Left lung (tissue), 10 donors: Measurements from ENCODE around the gene ETV3L. TPM values are rescaled to one million over a fixed set of nuclear protein-coding genes. Genes with fewer than 3 reads are reported as not detected.
"Not testable (repeated sequence)": the region's sequence is repeated elsewhere in the genome, so short reads cannot be mapped to it uniquely, and the experiment has no call there.

ENCODE experiments used
- ATAC-seq: fragments of 200-7000 bp; cut with Tn5 transposase; one replicate; pipeline ENCODE4 v1.9.1; 2020; ENCODE audit warnings: moderate library complexity
- DNase-seq, 4 donors: peaks; one replicate each; pipeline ENCODE4 v3.0.0-alpha.2; 2013 to 2020
- H3K27ac ChIP-seq, 2 donors: fragments of 200-600 bp; sonication (generic) in 1 of 2; one replicate each; pipeline versions ENCODE4 v1.5.0 to v1.8.0; 2020 to 2021
- H3K27me3 ChIP-seq, 2 donors: fragments of 200-600 bp; sonication (generic) in 1 of 2; one replicate each; pipeline versions ENCODE4 v1.5.0 to v1.8.0; 2020 to 2021
- H3K36me3 ChIP-seq, 2 donors: fragments of 200-600 bp; sonication (generic) in 1 of 2; one replicate each; pipeline versions ENCODE4 v1.5.0 to v1.8.0; 2020 to 2021
- H3K4me1 ChIP-seq, 2 donors: fragments of 200-600 bp; one replicate each; pipeline ENCODE4 v1.8.0; 2021
- H3K4me3 ChIP-seq, 2 donors: fragments of 200-600 bp; sonication (generic) in 1 of 2; one replicate each; pipeline versions ENCODE4 v1.5.0 to v1.8.0; 2020 to 2021; ENCODE audit warnings: mild to moderate bottlenecking in 1 of 2
- H3K9me3 ChIP-seq, 2 donors: fragments of 200-600 bp; sonication (generic) in 1 of 2; one replicate each; pipeline versions ENCODE4 v1.5.0 to v1.8.0; 2020 to 2021
- intact Hi-C, 2 donors: fragments of 100-400 bp; cut with DNase I; formaldehyde crosslinking; loops; one replicate each; pipeline versions ENCODE4 v1.11.2 to v1.14.2; 2022
- polyA plus RNA-seq, 6 donors: library from polyadenylated mRNA; unstranded; fragments of 120-200 nt; gene quantifications; one replicate each; pipeline ENCODE4 v1.2.1, GENCODE V29; 2013; ENCODE audit not compliant: insufficient read length in 6 of 6
- total RNA-seq, 2 donors: library from RNA; stranded (reverse); fragmentation: NEBNext Ultra II Directional; extraction: Animal tissue kit (Norgen Biotek cat#: 25700); gene quantifications; one replicate each; pipeline ENCODE4 v1.2.1, GENCODE V29; 2021
- TF ChIP-seq, protein P1 (sequence below), 2 donors: fragments of 200-600 bp; sonication (generic) in 1 of 2; IDR thresholded peaks; one replicate each; pipeline versions ENCODE4 v1.5.0 to v1.8.0; 2021; ENCODE audit warnings: antibody characterized with exemption in 2 of 2
- donor health status: DM: no; HTN: yes; CAD: no.
- donor health status: DM: no; HTN: no; CAD: no.

Gene ETV3L
- total and polyA plus RNA-seq, 8 donors, result not detected

GRCh38 chr1:157080714-157081113 lies 18.9 kb downstream of the ETV3L start:
- Histone ChIP-seq H3K27me3 (no peaks in the 10 kb centered on the region), H3K27ac (no peak overlapping the region), H3K36me3 (no peaks in the 10 kb centered on the region), H3K4me3 (no peak overlapping the region), H3K4me1 (peaks cover 0 to 5% of the 10 kb centered on the region in 2 donors), H3K9me3 (no peaks in the 10 kb centered on the region)
- ATAC-seq, result no peak
- intact Hi-C loops, result no loop called here
- TF ChIP-seq, protein P1, sequence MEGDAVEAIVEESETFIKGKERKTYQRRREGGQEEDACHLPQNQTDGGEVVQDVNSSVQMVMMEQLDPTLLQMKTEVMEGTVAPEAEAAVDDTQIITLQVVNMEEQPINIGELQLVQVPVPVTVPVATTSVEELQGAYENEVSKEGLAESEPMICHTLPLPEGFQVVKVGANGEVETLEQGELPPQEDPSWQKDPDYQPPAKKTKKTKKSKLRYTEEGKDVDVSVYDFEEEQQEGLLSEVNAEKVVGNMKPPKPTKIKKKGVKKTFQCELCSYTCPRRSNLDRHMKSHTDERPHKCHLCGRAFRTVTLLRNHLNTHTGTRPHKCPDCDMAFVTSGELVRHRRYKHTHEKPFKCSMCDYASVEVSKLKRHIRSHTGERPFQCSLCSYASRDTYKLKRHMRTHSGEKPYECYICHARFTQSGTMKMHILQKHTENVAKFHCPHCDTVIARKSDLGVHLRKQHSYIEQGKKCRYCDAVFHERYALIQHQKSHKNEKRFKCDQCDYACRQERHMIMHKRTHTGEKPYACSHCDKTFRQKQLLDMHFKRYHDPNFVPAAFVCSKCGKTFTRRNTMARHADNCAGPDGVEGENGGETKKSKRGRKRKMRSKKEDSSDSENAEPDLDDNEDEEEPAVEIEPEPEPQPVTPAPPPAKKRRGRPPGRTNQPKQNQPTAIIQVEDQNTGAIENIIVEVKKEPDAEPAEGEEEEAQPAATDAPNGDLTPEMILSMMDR (IDR thresholded peaks at IDR 0.05), result no peak
- no peak for DNase-seq

DNA sequence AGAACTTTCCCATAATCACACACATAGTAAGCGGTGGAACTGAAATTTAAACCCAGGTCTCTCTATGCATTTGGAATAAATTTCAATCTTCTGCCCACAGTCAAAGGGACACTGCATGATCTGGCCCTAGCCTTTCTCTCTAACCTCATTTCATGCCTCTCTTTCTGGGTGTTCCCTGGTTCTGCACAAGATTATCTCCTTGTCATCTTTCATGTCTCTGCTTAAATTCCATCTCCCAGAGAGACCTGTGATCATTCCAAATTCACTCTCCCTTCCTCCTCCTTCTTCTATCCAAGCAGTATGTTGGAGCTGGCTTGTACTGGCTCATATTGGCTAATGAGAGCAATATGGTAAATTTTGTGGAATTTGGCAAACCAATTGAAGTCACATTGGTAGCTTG lies 22.2 kb downstream of the ETV3L start:
- peaks cover 5 to 8% of the 10 kb centered on the region in 2 donors for H3K4me1 ChIP-seq
- H3K4me3 ChIP-seq, result no peak overlapping the region
- DNase-seq (no peak), ATAC-seq (no peak)
- H3K36me3 ChIP-seq, result no peaks in the 10 kb centered on the region
- peaks cover 0 to 15% of the 10 kb centered on the region in 2 donors for H3K27me3 ChIP-seq
- H3K9me3 ChIP-seq, result no peaks in the 10 kb centered on the region
- intact Hi-C loops, result no loop called here
- TF ChIP-seq, protein P1 (IDR thresholded peaks at IDR 0.05), result no peak
- no peak overlapping the region for H3K27ac ChIP-seq

DNA sequence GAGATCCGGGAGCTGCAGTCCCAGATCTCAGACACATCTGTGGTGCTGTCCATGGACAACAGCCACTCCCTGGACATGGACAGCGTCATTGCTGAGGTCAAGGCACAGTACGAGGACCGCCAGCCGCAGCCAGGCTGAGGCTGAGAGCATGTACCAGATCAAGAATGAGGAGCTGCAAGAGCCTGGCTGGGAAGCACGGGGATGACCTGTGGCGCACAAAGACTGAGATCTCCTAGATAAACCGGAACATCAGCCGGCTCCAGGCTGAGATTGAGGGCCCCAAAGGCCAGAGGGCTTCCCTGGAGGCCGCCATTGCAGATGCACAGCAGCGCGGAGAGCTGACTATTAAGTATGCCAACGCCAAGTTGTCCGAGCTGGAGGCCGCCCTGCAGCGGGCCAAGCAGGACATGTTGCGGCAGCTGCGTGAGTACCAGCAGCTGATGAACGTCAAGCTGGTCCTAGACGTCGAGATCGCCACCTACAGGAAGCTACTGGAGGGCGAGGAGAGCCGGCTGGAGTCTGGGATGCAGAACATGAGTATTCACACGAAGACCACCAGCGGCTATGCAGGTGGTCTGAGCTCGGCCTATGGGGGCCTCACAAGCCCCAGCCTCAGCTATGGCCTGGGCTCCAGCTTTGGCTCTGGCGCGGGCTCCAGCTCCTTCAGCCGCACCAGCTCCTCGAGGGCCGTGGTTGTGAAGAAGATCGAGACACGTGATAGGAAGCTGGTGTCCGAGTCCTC lies 25.5 kb downstream of the ETV3L start:
- intact Hi-C loops, result no loop called here
- peak; percentile 78 for ATAC-seq

GRCh38 chr1:157069601-157070000 lies 30.0 kb downstream of the ETV3L start:
- Histone ChIP-seq H3K9me3 (no peaks in the 10 kb centered on the region), H3K27me3 (peaks cover 0 to 14% of the 10 kb centered on the region in 2 donors), H3K4me3 (no peak overlapping the region), H3K27ac (no peak overlapping the region), H3K36me3 (no peaks in the 10 kb centered on the region), H3K4me1 (peaks cover 5 to 8% of the 10 kb centered on the region in 2 donors)
- ATAC-seq (no peak), DNase-seq (no peak)
- intact Hi-C loops, result no loop called here
- TF ChIP-seq, protein P1 (IDR thresholded peaks at IDR 0.05), result no peak

More for the DNA sequence above, 25.5 kb downstream of the ETV3L start:
- TF ChIP-seq, protein P1 (IDR thresholded peaks at IDR 0.05), result peak; percentile 63 to 64
- Histone ChIP-seq H3K4me3 (no peak overlapping the region), H3K9me3 (no peaks in the 10 kb centered on the region), H3K27me3 (peaks cover 0 to 19% of the 10 kb centered on the region in 2 donors), H3K36me3 (no peaks in the 10 kb centered on the region), H3K4me1 (peaks cover 5 to 8% of the 10 kb centered on the region in 2 donors), H3K27ac (no peak overlapping the region)
- peak; percentile 51 to 82 (median 71) for DNase-seq

- H3K9me3 ChIP-seq, result peaks cover 0 to 11% of the 10 kb centered on the region in 2 donors
- H3K4me3 ChIP-seq, H3K27ac ChIP-seq, H3K27me3 ChIP-seq, DNase-seq, ATAC-seq, H3K4me1 ChIP-seq, H3K36me3 ChIP-seq, intact Hi-C loops: not testable (repeated sequence)
Observed at GRCh38 chr1:157059241-157059640, 40.4 kb downstream of the ETV3L start.
